SK-N-SH (cell line): ENCODE data around the gene SETD1B. TPM values are rescaled to one million over a fixed set of nuclear protein-coding genes. Genes with fewer than 3 reads are reported as not detected.

Source experiments
- CTCF ChIA-PET: fragments of 300-600, 350-600 bp; formaldehyde crosslinking; extraction: SDS; loops from one replicate; lab custom pipeline; 2021; lab: Yijun Ruan, JAX
- POLR2A ChIA-PET: fragments of 350-600 bp; sonication (Branson Sonifier 250); formaldehyde crosslinking; extraction: SDS; loops from one replicate; lab custom pipeline; 2020; ENCODE audit warnings: antibody characterized with exemption, inconsistent platforms; lab: Yijun Ruan, JAX
- DNase-seq: peaks from one replicate; pipeline ENCODE4 v3.0.0; 2012
- H2AFZ ChIP-seq: fragments of 200-600 bp; sonication (generic); 2 replicates; pipeline ENCODE4 v1.8.1; 2016; ENCODE audit warnings: antibody characterized with exemption, mild to moderate bottlenecking, low read depth
- H3F3A ChIP-seq: fragments of 200-600 bp; sonication (generic); replicated peaks from 2 replicates; pipeline ENCODE3; 2016; ENCODE audit warnings: antibody characterized with exemption, mild to moderate bottlenecking; ENCODE audit not compliant: insufficient read depth
- H3K27ac ChIP-seq, 2 experiments: fragments of 200-500 bp in 1 of 2; fragments of 200-600 bp in 1 of 2; sonication (Bioruptor generic) in 1 of 2; sonication (generic), shearing (Covaris generic) in 1 of 2; 2 replicates each; pipeline versions ENCODE4 v1.5.1 to v1.6.1; 2014 to 2016; ENCODE audit warnings: low read depth in 2 of 2, inconsistent platforms in 1 of 2, low read length in 1 of 2, mild to moderate bottlenecking in 1 of 2, mixed read lengths in 1 of 2
- H3K27me3 ChIP-seq: fragments of 200-600 bp; sonication (generic), shearing (Covaris generic); 2 replicates; pipeline ENCODE4 v1.6.1; 2016; ENCODE audit warnings: mixed run types; ENCODE audit not compliant: insufficient read depth
- H3K36me3 ChIP-seq, 2 experiments: fragments of 200-500 bp in 1 of 2; fragments of 200-600 bp in 1 of 2; sonication (Bioruptor generic) in 1 of 2; sonication (generic) in 1 of 2; replicated peaks in 1 of 2; 2 replicates each; pipeline versions ENCODE3 to v1.5.1; 2014 to 2016; ENCODE audit warnings: low read length in 1 of 2, mild to moderate bottlenecking in 1 of 2; ENCODE audit not compliant: insufficient read depth in 2 of 2, control insufficient read depth in 1 of 2
- H3K4me1 ChIP-seq, 2 experiments: fragments of 200-500 bp in 1 of 2; fragments of 200-600 bp in 1 of 2; sonication (Bioruptor generic) in 1 of 2; sonication (generic), shearing (Covaris generic) in 1 of 2; 2 replicates each; pipeline versions ENCODE4 v1.5.1 to v1.6.1; 2014 to 2016; ENCODE audit warnings: low read depth in 1 of 2, low read length in 1 of 2, mixed run types in 1 of 2; ENCODE audit not compliant: insufficient read depth in 2 of 2, control insufficient read depth in 1 of 2
- H3K4me2 ChIP-seq: fragments of 200-600 bp; sonication (generic), shearing (Covaris generic); 2 replicates; pipeline ENCODE4 v1.6.1; 2017; ENCODE audit warnings: mixed run types
- H3K4me3 ChIP-seq, 2 experiments: fragments of 200-500 bp in 1 of 2; fragments of 200-600 bp in 1 of 2; sonication (Bioruptor generic) in 1 of 2; sonication (generic), shearing (Covaris generic) in 1 of 2; 2 replicates each; pipeline versions ENCODE4 v1.5.1 to v1.8.1; 2014 to 2016; ENCODE audit warnings: low read depth in 2 of 2, inconsistent platforms in 1 of 2, low read length in 1 of 2, mild to moderate bottlenecking in 1 of 2, mixed read lengths in 1 of 2, moderate library complexity in 1 of 2
- H3K79me2 ChIP-seq: fragments of 200-600 bp; sonication (generic); 2 replicates; pipeline ENCODE4 v1.8.1; 2017; ENCODE audit warnings: mild to moderate bottlenecking; ENCODE audit not compliant: insufficient read depth
- H3K9ac ChIP-seq: fragments of 200-600 bp; sonication (generic); 2 replicates; pipeline ENCODE4 v1.6.1; 2017; ENCODE audit warnings: mixed run types
- H3K9me2 ChIP-seq: fragments of 200-600 bp; sonication (generic); 2 replicates; pipeline ENCODE4 v1.6.1; 2017; ENCODE audit warnings: mixed run types
- H3K9me3 ChIP-seq: fragments of 200-600 bp; sonication (generic); 2 replicates; pipeline ENCODE4 v1.6.1; 2017; ENCODE audit warnings: mixed run types, mild to moderate bottlenecking, moderate library complexity
- H4K20me1 ChIP-seq: fragments of 200-600 bp; sonication (generic); 2 replicates; pipeline ENCODE4 v1.6.1; 2017; ENCODE audit warnings: mild to moderate bottlenecking, mixed run types; ENCODE audit not compliant: insufficient read depth
- ELF1 ChIP-seq: IDR thresholded peaks from 2 replicates; pipeline ENCODE4 v1.4.0; 2012
- EP300 ChIP-seq, 2 experiments: IDR thresholded peaks; 2 replicates each; pipeline versions ENCODE4 v1.4.0 to v1.6.1; 2012; ENCODE audit warnings: borderline replicate concordance in 1 of 2, low read depth in 1 of 2, low read length in 1 of 2
- EZH2phosphoT487 ChIP-seq: fragments of 200-600 bp; sonication (generic); IDR thresholded peaks from 2 replicates; pipeline ENCODE4 v1.6.1; 2017; ENCODE audit warnings: low read depth, mixed run types, mild to moderate bottlenecking, antibody characterized with exemption, moderate library complexity, borderline replicate concordance
- FOSL2 ChIP-seq: IDR thresholded peaks from 2 replicates; pipeline ENCODE4 v1.4.0; 2012; ENCODE audit warnings: low read depth, mild to moderate bottlenecking, moderate library complexity, borderline replicate concordance
- FOXJ3 ChIP-seq: sonication (generic); formaldehyde crosslinking; IDR thresholded peaks from 2 replicates; pipeline ENCODE4 v1.5.1; 2020; ENCODE audit warnings: mild to moderate bottlenecking, missing genetic modification reagents
- FOXM1 ChIP-seq: IDR thresholded peaks from 2 replicates; pipeline ENCODE4 v1.4.0; 2012; ENCODE audit warnings: low read depth, mild to moderate bottlenecking
- GATA2 ChIP-seq: sonication (generic); formaldehyde crosslinking; IDR thresholded peaks from 2 replicates; pipeline ENCODE4 v1.5.0; 2020; ENCODE audit warnings: mild to moderate bottlenecking, missing genetic modification reagents
- IRF3 ChIP-seq: fragments of 150-350 bp; IDR thresholded peaks from 2 replicates; pipeline ENCODE4 v1.6.1; 2016; ENCODE audit warnings: mild to moderate bottlenecking, low read depth, low read length
- MEF2A ChIP-seq: IDR thresholded peaks from 2 replicates; pipeline ENCODE4 v1.4.0; 2012; ENCODE audit warnings: low read depth, borderline replicate concordance
- NFIC ChIP-seq: IDR thresholded peaks from 2 replicates; pipeline ENCODE4 v1.4.0; 2012; ENCODE audit warnings: borderline replicate concordance
- POLR2AphosphoS5 ChIP-seq: IDR thresholded peaks from 2 replicates; pipeline ENCODE4 v1.6.1; 2012; ENCODE audit warnings: low read depth, low read length
- RCOR1 ChIP-seq: fragments of 150-350 bp; IDR thresholded peaks from 2 replicates; pipeline ENCODE4 v1.6.1; 2017; ENCODE audit warnings: antibody characterized with exemption, low read length
- RFX5 ChIP-seq: IDR thresholded peaks from 2 replicates; pipeline ENCODE4 v1.6.1; 2012; ENCODE audit warnings: mild to moderate bottlenecking, improper control_type of control experiment, low read length
- SMC3 ChIP-seq: IDR thresholded peaks from 2 replicates; pipeline ENCODE4 v1.6.1; 2012; ENCODE audit warnings: low read depth, low read length, improper control_type of control experiment
- USF1 ChIP-seq: IDR thresholded peaks from 2 replicates; pipeline ENCODE4 v1.4.0; 2012; ENCODE audit warnings: low read depth, borderline replicate concordance
- YY1 ChIP-seq: IDR thresholded peaks from 2 replicates; pipeline ENCODE4 v1.4.0; 2012; ENCODE audit warnings: low read depth, mild to moderate bottlenecking
- ZBTB33 ChIP-seq: IDR thresholded peaks from 2 replicates; pipeline ENCODE4 v1.4.0; 2012; ENCODE audit warnings: low read depth, borderline replicate concordance
- WGBS: methylation state at CpG from one replicate; pipeline ENCODE4 v1.1.6; 2017; ENCODE audit warnings: low lambda C conversion rate; 5-methylcytosine and 5-hydroxymethylcytosine counted together
- polyA plus RNA-seq, 3 experiments: library from polyadenylated mRNA; depleted of rRNA; stranded (reverse); fragments of >200 nt; gene quantifications; 2 replicates each; pipeline ENCODE4 v1.2.3, GENCODE V29; 2012

SETD1B gene
- polyA plus RNA-seq, 1 of the 3 experiments (the other 2 are of a cell fraction) = 2.0 TPM

GRCh38 chr12:121817648-121818043, 13.8 kb downstream of the SETD1B start:
- POLR2A ChIA-PET = no interaction called here
- Histone ChIP-seq H3K4me3 (no peak overlapping the region), H4K20me1 (peaks cover 16% of the 10 kb centered on the region), H3K79me2 (peaks cover 34% of the 10 kb centered on the region), H3K36me3 (peaks cover 49 to 55% of the 10 kb centered on the region in 2 experiments), H3K4me2 (no peak overlapping the region), H3K27me3 (no peaks in the 10 kb centered on the region), H2AFZ (no peak overlapping the region), H3K27ac (no peak overlapping the region), H3K9me2 (no peaks in the 10 kb centered on the region), H3K4me1 (peaks cover 5 to 6% of the 10 kb centered on the region in 2 experiments; a peak in 2 of 4 replicates), H3F3A (no peaks in the 10 kb centered on the region), H3K9ac (no peak overlapping the region)
- CTCF ChIA-PET = interaction anchor here (18.3 kb wide), 1 partner anchor 23 kb away, joined by 675 read pairs; the partner anchor contains the start of gene RHOF
- WGBS = 96% methylated on average over 18 of the region's 18 CpGs
- DNase-seq = no peak
- no peak for TF ChIP-seq ZBTB33
- no peak for TF ChIP-seq NFIC
- no peak for TF ChIP-seq RCOR1
- no peak for TF ChIP-seq USF1
- TF ChIP-seq POLR2AphosphoS5 = no peak
- TF ChIP-seq FOXJ3 (CRISPR knock-in tag) = no peak
- TF ChIP-seq GATA2 = no peak
- TF ChIP-seq IRF3 = no peak
- no peak for TF ChIP-seq FOXM1
- no peak for TF ChIP-seq MEF2A
- TF ChIP-seq RFX5 = no peak
- TF ChIP-seq YY1 = no peak
- TF ChIP-seq SMC3 = no peak
- no peak for TF ChIP-seq FOSL2
- no peak for TF ChIP-seq EZH2phosphoT487
- no peak for TF ChIP-seq ELF1
- TF ChIP-seq EP300 (IDR thresholded peaks at IDR 0.05; ENCODE audit: borderline replicate concordance in 1 of 2, low read depth in 1 of 2, low read length in 1 of 2) = no peak
- TF ChIP-seq, all 33 proteins: peak for 0
- no peaks in the 10 kb centered on the region for H3K9me3 ChIP-seq
